HepG2 (cell line): Measurements from ENCODE around the gene LYST. TPM values are rescaled to one million over a fixed set of nuclear protein-coding genes. Genes with fewer than 3 reads are reported as not detected.

Experiments used
- ASH2L ChIP-seq: fragments of 300-600, 200-600 bp; sonication (generic); IDR thresholded peaks from 2 replicates; pipeline ENCODE4 v1.7.0; 2017; ENCODE audit warnings: low read depth, mild to moderate bottlenecking, moderate library complexity, mixed read lengths, low read length; ENCODE audit not compliant: insufficient read length
- BRCA1 ChIP-seq: sonication (generic); formaldehyde crosslinking; IDR thresholded peaks from 2 replicates; pipeline ENCODE4 v1.4.0; 2020; ENCODE audit warnings: missing genetic modification reagents
- ETV5 ChIP-seq: IDR thresholded peaks from 2 replicates; pipeline ENCODE4 v1.6.1; 2018; ENCODE audit warnings: missing biosample characterization, missing genetic modification reagents, inconsistent platforms, borderline replicate concordance
- HHEX ChIP-seq: IDR thresholded peaks from 2 replicates; pipeline ENCODE4 v1.6.1; 2016; ENCODE audit warnings: control low read depth
- HNRNPH1 ChIP-seq: fragments of 200-400 bp; formaldehyde crosslinking; optimal IDR thresholded peaks from 2 replicates; pipeline ENCODE3; 2017; ENCODE audit warnings: mild to moderate bottlenecking, low read depth, low read length
- HOXA5 ChIP-seq: sonication (generic); formaldehyde crosslinking; IDR thresholded peaks from 2 replicates; pipeline ENCODE4 v1.4.0; 2020; ENCODE audit warnings: missing genetic modification reagents
- ISX ChIP-seq: sonication (generic); formaldehyde crosslinking; conservative IDR thresholded peaks from 2 replicates; pipeline ENCODE4 v1.5.0; 2020; ENCODE audit warnings: missing genetic modification reagents
- KLF9 ChIP-seq: IDR thresholded peaks from 2 replicates; pipeline ENCODE4 v1.6.1; 2016; ENCODE audit warnings: low read depth
- MAFK ChIP-seq, 2 experiments: IDR thresholded peaks in 1 of 2; conservative IDR thresholded peaks in 1 of 2; 2 replicates each; pipeline ENCODE4 v1.6.1; 2011; ENCODE audit warnings: improper control_type of control experiment in 2 of 2, low read length in 2 of 2
- MEIS1 ChIP-seq: sonication (generic); formaldehyde crosslinking; IDR thresholded peaks from 2 replicates; pipeline ENCODE4 v1.9.0; 2021; ENCODE audit warnings: mild to moderate bottlenecking, missing genetic modification reagents, moderate library complexity, borderline replicate concordance
- NFE2L2 ChIP-seq: fragments of 150-350 bp; IDR thresholded peaks from 2 replicates; pipeline ENCODE4 v1.6.1; 2014; ENCODE audit warnings: low read length
- NFYB ChIP-seq: sonication (generic); formaldehyde crosslinking; IDR thresholded peaks from 2 replicates; pipeline ENCODE4 v1.4.0; 2020; ENCODE audit warnings: missing genetic modification reagents
- NKX3-1 ChIP-seq: sonication (generic); formaldehyde crosslinking; IDR thresholded peaks from 2 replicates; pipeline ENCODE4 v1.5.0; 2020; ENCODE audit warnings: missing genetic modification reagents
- PAF1 ChIP-seq: IDR thresholded peaks from 2 replicates; pipeline ENCODE4 v1.6.1; 2016; ENCODE audit warnings: missing genetic modification reagents, missing compliant biosample characterization
- STAG1 ChIP-seq: sonication (generic); formaldehyde crosslinking; IDR thresholded peaks from 2 replicates; pipeline ENCODE4 v1.4.0; 2020; ENCODE audit warnings: missing genetic modification reagents
- ZBTB40 ChIP-seq, 2 experiments: fragments of 450-650 bp in 1 of 2; sonication (generic) in 1 of 2; formaldehyde crosslinking in 1 of 2; IDR thresholded peaks; 2 replicates each; pipeline versions ENCODE4 v1.6.1 to v1.8.0; 2016 to 2022; ENCODE audit warnings: antibody characterized with exemption in 1 of 2, mild to moderate bottlenecking in 1 of 2, missing genetic modification reagents in 1 of 2
- ZNF251 ChIP-seq: sonication (generic); formaldehyde crosslinking; IDR thresholded peaks from 2 replicates; pipeline ENCODE4 v1.9.0; 2021; ENCODE audit warnings: mild to moderate bottlenecking, missing genetic modification reagents
- ZNF556 ChIP-seq: sonication (generic); formaldehyde crosslinking; IDR thresholded peaks from 2 replicates; pipeline ENCODE4 v1.4.0; 2020; ENCODE audit warnings: mild to moderate bottlenecking, missing genetic modification reagents, borderline replicate concordance
- ZNF564 ChIP-seq: sonication (generic); formaldehyde crosslinking; IDR thresholded peaks from 2 replicates; pipeline ENCODE4 v1.8.1; 2023; ENCODE audit warnings: mild to moderate bottlenecking, missing genetic modification reagents
- ZNF800 ChIP-seq: sonication (generic); formaldehyde crosslinking; IDR thresholded peaks from 2 replicates; pipeline ENCODE4 v1.4.0; 2020; ENCODE audit warnings: missing genetic modification reagents
- polyA plus RNA-seq, 8 experiments: library from polyadenylated mRNA; depleted of rRNA in 3 of 8; stranded (reverse) in 7 of 8; unstranded in 1 of 8; fragments of >200 nt; fragmentation: Illumina TruSeq in 4 of 8; extraction: Trizol in 4 of 8; gene quantifications; 2 replicates each; pipeline versions ENCODE4 v1.2.1 to v1.2.3, GENCODE V29; 2011 to 2016; ENCODE audit warnings: low read depth in 4 of 8, missing spikeins in 1 of 8, mixed read lengths in 1 of 8; ENCODE audit not compliant: insufficient read depth in 1 of 8
- total RNA-seq, 5 experiments: library from RNA; depleted of rRNA; stranded (reverse); fragments of >200 nt; fragmentation: Illumina TruSeq; extraction: Trizol; gene quantifications; 2 replicates each; pipeline ENCODE4 v1.2.3, GENCODE V29; 2016; ENCODE audit warnings: low read depth in 1 of 5

Gene LYST
- total and polyA plus RNA-seq, 2 of the 13 experiments (the other 11 are each of a cell fraction or from before 2014, with no cell fraction given), result 0.91 to 2.5 TPM

GRCh38 chr1:235866205-235866912 is at the start of gene LYST (continued):
- no peak for TF ChIP-seq ZBTB40 (IDR thresholded peaks at IDR 0.05)
- peak; percentile 47; the same call in 1 of the 2 replicates for TF ChIP-seq ZBTB40 (CRISPR knock-in tag; IDR thresholded peaks at IDR 0.05)
- TF ChIP-seq ZNF251 (CRISPR knock-in tag), result no peak
- TF ChIP-seq MEIS1 (CRISPR knock-in tag), result no peak; the same call in 1 of the 2 replicates
- TF ChIP-seq HHEX (CRISPR knock-in tag), result no peak
- TF ChIP-seq HOXA5, result no peak
- no peak for TF ChIP-seq ETV5
- TF ChIP-seq ZNF800 (CRISPR knock-in tag), result peak; percentile 67
- no peak for TF ChIP-seq NFYB
- TF ChIP-seq STAG1, result peak; percentile 47
- TF ChIP-seq ZNF556 (CRISPR knock-in tag), result no peak
- TF ChIP-seq NFE2L2, result no peak
- TF ChIP-seq PAF1 (CRISPR knock-in tag), result no peak
- TF ChIP-seq MAFK (conservative IDR thresholded peaks at IDR 0.05 in 1 of 2, IDR thresholded peaks at IDR 0.05 in 1 of 2; ENCODE audit: low read length in 2 of 2), result no peak
- 0 out of 2 replicates have a peak, but pooled peaks have one; percentile 69 for TF ChIP-seq ISX
- 0 out of 2 replicates have a peak, but pooled peaks have one; percentile 32 for TF ChIP-seq NKX3-1 (CRISPR knock-in tag)
- no peak; the same call in 1 of the 2 replicates for TF ChIP-seq BRCA1 (CRISPR knock-in tag)
- TF ChIP-seq ZNF564 (CRISPR knock-in tag), result 0 out of 2 replicates have a peak, but pooled peaks have one; percentile 29
- TF ChIP-seq HNRNPH1, result no peak
- TF ChIP-seq KLF9 (CRISPR knock-in tag), result no peak
- TF ChIP-seq ASH2L, result peak; percentile 41
